GM12878 (cell line): ENCODE measurements around the gene SYNGR3. TPM values are rescaled to one million over a fixed set of nuclear protein-coding genes. Genes with fewer than 3 reads are reported as not detected.

Experiments used
- TCF7 ChIP-seq: IDR thresholded peaks from 2 replicates; pipeline ENCODE4 v1.6.1; 2014; ENCODE audit warnings: antibody characterized with exemption, borderline replicate concordance
- polyA plus RNA-seq, 11 experiments: library from polyadenylated mRNA; depleted of rRNA in 4 of 11; unstranded in 6 of 11; stranded (reverse) in 5 of 11; fragments of >200 nt; fragmentation: Nextera tagmentation in 4 of 11; fragmentation: Illumina TruSeq in 1 of 11; extraction: Ambion mirVana in 4 of 11; extraction: Trizol in 1 of 11; gene quantifications; 1 replicate in 1 of 11; 2 replicates in 10 of 11; pipeline versions ENCODE4 v1.2.1 to v1.2.3, GENCODE V29; 2011 to 2016; ENCODE audit warnings: inconsistent platforms in 2 of 11, missing spikeins in 2 of 11, low read depth in 1 of 11
- total RNA-seq, 4 experiments: library from RNA; depleted of rRNA in 3 of 4; stranded (reverse); fragments of >200 nt in 3 of 4; fragmentation: Illumina TruSeq in 1 of 4; extraction: Trizol in 1 of 4; gene quantifications; 2 replicates each; pipeline versions ENCODE4 v1.2.1 to v1.2.3, GENCODE V29; 2013 to 2021
- TF ChIP-seq, protein P1 (sequence below): fragments of 450-650 bp; IDR thresholded peaks from 2 replicates; pipeline ENCODE4 v1.6.1; 2017; ENCODE audit warnings: mild to moderate bottlenecking, moderate library complexity
- TF ChIP-seq, protein P2 (sequence below), 3 experiments: IDR thresholded peaks in 2 of 3; conservative IDR thresholded peaks in 1 of 3; 2 replicates each; pipeline ENCODE4 v1.5.1; 2011; ENCODE audit warnings: low read depth in 3 of 3, low read length in 3 of 3, mild to moderate bottlenecking in 3 of 3, control low read depth in 2 of 3, moderate library complexity in 2 of 3, inconsistent platforms in 1 of 3, mixed read lengths in 1 of 3; ENCODE audit not compliant: control insufficient read depth in 2 of 3, insufficient read depth in 1 of 3; ENCODE audit errors: extremely low read depth in 1 of 3

The SYNGR3 gene
- total and polyA plus RNA-seq, 10 of the 15 experiments (the other 5 are each of a cell fraction or from before 2014, with no cell fraction given) = 1.2 to 18.1 (median 6.6) TPM

DNA sequence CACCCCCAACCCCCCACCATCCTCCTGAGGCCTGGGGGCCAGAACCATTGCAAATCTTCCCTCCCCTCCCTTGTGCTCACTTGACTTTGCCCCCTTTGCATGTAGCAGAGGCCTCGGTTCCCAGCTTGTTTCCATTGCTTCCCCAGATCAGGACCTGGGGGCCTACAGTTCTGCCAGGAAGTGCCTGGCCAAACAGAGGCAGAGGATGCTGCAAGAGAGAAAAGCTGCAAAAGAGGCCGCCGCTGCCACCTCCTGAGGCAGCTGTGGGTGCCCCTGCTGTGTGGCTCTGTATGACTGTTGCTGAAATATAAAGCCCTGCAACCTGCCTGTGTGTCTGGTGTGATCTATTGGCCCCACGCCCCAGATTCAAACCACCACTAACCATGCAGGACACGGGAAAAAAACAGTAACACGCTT, 28.1 kb upstream of the SYNGR3 start (continued):
- TF ChIP-seq, protein P1, sequence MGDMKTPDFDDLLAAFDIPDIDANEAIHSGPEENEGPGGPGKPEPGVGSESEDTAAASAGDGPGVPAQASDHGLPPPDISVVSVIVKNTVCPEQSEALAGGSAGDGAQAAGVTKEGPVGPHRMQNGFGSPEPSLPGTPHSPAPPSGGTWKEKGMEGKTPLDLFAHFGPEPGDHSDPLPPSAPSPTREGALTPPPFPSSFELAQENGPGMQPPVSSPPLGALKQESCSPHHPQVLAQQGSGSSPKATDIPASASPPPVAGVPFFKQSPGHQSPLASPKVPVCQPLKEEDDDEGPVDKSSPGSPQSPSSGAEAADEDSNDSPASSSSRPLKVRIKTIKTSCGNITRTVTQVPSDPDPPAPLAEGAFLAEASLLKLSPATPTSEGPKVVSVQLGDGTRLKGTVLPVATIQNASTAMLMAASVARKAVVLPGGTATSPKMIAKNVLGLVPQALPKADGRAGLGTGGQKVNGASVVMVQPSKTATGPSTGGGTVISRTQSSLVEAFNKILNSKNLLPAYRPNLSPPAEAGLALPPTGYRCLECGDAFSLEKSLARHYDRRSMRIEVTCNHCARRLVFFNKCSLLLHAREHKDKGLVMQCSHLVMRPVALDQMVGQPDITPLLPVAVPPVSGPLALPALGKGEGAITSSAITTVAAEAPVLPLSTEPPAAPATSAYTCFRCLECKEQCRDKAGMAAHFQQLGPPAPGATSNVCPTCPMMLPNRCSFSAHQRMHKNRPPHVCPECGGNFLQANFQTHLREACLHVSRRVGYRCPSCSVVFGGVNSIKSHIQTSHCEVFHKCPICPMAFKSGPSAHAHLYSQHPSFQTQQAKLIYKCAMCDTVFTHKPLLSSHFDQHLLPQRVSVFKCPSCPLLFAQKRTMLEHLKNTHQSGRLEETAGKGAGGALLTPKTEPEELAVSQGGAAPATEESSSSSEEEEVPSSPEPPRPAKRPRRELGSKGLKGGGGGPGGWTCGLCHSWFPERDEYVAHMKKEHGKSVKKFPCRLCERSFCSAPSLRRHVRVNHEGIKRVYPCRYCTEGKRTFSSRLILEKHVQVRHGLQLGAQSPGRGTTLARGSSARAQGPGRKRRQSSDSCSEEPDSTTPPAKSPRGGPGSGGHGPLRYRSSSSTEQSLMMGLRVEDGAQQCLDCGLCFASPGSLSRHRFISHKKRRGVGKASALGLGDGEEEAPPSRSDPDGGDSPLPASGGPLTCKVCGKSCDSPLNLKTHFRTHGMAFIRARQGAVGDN = no peak
- TF ChIP-seq, protein P2, sequence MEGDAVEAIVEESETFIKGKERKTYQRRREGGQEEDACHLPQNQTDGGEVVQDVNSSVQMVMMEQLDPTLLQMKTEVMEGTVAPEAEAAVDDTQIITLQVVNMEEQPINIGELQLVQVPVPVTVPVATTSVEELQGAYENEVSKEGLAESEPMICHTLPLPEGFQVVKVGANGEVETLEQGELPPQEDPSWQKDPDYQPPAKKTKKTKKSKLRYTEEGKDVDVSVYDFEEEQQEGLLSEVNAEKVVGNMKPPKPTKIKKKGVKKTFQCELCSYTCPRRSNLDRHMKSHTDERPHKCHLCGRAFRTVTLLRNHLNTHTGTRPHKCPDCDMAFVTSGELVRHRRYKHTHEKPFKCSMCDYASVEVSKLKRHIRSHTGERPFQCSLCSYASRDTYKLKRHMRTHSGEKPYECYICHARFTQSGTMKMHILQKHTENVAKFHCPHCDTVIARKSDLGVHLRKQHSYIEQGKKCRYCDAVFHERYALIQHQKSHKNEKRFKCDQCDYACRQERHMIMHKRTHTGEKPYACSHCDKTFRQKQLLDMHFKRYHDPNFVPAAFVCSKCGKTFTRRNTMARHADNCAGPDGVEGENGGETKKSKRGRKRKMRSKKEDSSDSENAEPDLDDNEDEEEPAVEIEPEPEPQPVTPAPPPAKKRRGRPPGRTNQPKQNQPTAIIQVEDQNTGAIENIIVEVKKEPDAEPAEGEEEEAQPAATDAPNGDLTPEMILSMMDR (IDR thresholded peaks at IDR 0.05 in 2 of 3, conservative IDR thresholded peaks at IDR 0.05 in 1 of 3; ENCODE audit: control insufficient read depth in 2 of 3, extremely low read depth in 1 of 3, insufficient read depth in 1 of 3, low read depth in 3 of 3, low read length in 3 of 3) = no peak
- TF ChIP-seq TCF7 = no peak
